C4-2B (cell line): ENCODE results near the gene PIGU.

Experiments used
- H3K27ac ChIP-seq: fragments of 450-650 bp; 2 replicates; pipeline ENCODE4 v1.5.1; 2017
- ZFX ChIP-seq: fragments of 450-650 bp; IDR thresholded peaks from 2 replicates; pipeline ENCODE4 v1.6.1; 2017
- TF ChIP-seq, protein P1 (sequence below): fragments of 450-650 bp; conservative IDR thresholded peaks from 2 replicates; pipeline ENCODE4 v1.5.1; 2017; ENCODE audit warnings: mild to moderate bottlenecking

PIGU gene

DNA sequence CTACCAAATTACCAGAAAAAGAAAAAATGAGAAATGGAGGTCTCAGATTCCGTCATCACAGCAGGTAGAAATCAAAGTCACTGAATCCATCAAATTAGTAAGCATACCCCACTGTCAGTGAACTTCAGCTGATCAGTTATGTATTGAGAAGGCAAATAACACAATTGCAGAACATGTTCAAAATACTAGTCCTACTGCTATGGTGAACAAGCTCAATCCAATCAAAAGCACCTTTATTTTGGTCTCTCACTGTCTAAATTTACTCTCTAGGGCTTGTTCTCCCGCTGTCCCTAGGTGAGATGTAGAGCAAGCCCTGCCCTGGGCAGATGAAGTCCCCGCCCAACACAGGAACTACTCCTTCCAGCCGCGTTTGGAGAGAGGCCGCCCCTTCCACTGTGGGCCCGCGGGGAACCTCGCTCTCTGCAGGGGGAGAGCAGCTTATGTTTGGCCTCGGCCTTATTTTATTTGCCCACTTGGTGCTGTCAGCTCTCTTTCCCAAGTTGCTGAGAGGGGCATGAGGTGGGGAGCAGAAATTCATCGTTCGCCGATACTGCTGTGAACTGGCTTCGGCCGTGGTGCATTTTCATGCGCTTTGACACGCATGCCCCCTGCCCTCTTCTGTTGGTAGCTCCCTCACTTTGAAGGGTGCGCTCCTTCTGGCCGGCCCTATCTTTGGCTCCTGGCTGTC is 132.6 kb downstream of the PIGU start:
- TF ChIP-seq ZFX = no peak
- TF ChIP-seq, protein P1, sequence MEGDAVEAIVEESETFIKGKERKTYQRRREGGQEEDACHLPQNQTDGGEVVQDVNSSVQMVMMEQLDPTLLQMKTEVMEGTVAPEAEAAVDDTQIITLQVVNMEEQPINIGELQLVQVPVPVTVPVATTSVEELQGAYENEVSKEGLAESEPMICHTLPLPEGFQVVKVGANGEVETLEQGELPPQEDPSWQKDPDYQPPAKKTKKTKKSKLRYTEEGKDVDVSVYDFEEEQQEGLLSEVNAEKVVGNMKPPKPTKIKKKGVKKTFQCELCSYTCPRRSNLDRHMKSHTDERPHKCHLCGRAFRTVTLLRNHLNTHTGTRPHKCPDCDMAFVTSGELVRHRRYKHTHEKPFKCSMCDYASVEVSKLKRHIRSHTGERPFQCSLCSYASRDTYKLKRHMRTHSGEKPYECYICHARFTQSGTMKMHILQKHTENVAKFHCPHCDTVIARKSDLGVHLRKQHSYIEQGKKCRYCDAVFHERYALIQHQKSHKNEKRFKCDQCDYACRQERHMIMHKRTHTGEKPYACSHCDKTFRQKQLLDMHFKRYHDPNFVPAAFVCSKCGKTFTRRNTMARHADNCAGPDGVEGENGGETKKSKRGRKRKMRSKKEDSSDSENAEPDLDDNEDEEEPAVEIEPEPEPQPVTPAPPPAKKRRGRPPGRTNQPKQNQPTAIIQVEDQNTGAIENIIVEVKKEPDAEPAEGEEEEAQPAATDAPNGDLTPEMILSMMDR = no peak
- H3K27ac ChIP-seq = no peak overlapping the region

DNA sequence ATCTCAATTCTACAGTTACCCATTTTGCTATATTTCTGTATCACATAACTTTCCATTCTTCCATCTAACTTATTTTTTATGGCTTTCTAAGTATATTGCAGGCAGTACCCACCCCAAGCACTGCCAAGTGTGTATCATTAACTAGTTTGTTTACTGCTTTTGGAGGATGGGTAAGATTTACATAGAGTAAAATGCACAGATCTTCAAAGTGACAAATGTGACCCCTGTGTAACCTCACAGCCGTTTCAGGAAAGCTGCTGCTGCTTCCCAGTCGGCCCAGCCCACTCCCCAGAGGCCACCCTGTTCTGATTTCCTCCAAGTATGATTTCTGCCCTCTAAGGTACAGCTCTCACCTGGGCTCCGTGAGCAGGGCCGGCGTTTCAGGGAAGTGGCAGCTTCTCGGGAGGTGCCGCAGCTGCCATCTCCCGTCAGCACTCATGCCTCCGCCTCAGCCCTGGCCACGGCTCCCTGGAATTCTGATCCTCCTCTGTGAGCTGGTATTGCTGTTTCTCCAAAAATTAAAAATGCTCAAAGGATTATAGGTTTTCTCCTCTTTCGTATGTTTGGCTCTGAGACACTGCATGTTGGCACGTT is 133.3 kb downstream of the PIGU start:
- TF ChIP-seq, protein P1 = no peak
- TF ChIP-seq ZFX = no peak
- H3K27ac ChIP-seq = no peak overlapping the region

DNA sequence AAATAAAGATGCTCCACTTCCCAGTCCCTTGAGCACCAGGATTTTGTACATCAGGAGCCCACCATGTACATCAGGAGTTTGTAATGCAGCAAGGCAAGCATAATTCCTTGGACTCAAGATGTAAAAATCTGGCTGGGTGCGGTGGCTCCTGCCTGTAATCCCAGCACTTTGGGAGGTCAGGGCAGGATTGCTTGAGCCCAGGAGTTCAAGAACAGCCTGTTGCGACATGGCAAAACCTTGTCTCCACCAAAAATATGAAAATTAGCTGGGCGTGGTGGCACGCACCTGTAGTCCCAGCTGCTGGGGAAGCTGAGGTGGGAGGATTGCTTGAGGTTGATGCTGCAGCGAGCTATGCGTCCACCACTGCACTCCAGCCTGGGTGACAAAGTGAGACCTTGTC is 134.5 kb downstream of the PIGU start:
- no peak overlapping the region for H3K27ac ChIP-seq

DNA sequence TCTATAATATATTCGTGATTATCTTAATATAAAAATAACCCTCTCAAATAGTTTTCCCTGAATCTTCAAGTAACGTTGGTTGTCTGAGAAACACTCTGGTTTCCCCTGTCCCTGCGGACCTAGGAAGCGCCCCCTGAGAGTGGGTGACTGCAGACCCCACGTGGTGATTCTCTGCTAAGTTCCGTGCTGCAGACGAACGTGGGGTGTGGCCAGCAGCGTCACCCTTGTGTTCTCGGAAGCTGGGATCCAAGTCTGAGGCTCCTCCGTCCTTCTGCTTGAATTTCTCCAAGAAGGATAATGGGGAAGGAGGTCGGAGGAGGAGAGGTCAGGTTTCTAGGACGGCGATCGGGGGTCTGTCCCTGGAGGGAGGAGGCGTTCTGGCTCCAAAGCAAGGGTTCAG is 135.0 kb downstream of the PIGU start:
- no peak overlapping the region for H3K27ac ChIP-seq
- no peak for TF ChIP-seq ZFX
- TF ChIP-seq, protein P1 = no peak

More for the DNA sequence above, 134.5 kb downstream of the PIGU start:
- TF ChIP-seq ZFX = no peak
- TF ChIP-seq, protein P1 = no peak

DNA sequence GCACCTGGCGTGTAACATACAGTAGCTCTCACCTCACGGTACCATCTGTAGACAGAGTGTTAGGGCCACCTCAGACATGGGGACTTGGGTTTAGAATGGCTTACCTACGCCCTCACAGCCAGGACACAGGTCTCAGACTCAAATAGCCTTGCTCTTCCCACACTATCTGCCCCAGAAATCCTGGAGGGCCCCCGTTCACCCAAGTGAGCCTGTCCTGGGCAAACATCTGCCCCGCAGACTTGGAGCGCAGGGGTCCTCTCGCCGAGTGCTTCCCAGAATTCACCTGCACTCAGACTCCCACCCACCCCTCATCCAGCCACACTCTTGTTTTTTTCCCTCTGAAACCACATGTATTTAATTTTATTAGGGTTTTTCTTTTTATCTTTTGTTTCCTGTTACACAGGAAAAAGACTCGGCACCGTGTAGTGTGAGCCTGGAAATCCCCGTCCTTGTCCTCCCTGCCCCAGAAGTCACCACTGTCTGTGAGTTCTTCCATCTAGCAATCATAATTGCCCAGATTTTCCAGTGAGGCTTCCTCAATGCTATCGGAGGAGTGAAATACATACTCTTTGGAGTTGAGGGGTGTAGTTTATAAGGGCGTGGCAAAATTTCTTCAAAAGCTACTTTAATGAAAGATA is 135.5 kb downstream of the PIGU start:
- no peak for TF ChIP-seq ZFX
- TF ChIP-seq, protein P1 = no peak
- H3K27ac ChIP-seq = no peak overlapping the region

DNA sequence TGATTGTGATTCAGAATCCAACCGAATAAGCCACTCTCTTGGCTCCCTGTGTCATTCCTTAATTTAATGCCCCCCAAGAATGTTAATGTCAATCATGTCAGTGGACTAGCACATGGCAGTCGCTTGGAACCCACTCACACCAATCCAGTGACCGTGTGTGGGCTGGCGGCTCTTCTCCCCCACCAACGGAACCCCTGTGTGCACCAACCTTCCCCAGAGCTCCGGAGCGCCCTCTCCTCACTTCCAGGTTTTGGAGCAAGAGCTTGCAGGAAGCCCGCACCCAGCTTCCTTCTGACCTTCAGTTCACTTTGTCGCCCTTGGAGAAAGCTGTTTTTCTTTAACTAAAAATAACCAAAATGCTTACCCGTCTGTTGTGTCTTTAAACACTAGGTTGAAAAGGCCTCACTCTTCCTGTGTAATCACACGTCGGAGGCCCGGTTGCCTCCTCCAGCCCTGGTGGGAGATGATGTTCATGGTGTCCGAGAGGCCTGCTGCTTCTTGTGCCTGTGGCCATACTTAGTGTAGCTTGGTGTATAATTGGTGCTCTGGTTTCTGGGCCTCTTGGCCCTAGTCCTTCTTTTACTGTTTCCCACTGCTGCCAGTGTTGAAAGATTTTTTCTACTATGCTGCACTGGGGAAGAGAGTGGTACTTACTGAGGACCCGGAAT is 136.2 kb downstream of the PIGU start:
- H3K27ac ChIP-seq = no peak overlapping the region
- TF ChIP-seq, protein P1 = no peak
- no peak for TF ChIP-seq ZFX

DNA sequence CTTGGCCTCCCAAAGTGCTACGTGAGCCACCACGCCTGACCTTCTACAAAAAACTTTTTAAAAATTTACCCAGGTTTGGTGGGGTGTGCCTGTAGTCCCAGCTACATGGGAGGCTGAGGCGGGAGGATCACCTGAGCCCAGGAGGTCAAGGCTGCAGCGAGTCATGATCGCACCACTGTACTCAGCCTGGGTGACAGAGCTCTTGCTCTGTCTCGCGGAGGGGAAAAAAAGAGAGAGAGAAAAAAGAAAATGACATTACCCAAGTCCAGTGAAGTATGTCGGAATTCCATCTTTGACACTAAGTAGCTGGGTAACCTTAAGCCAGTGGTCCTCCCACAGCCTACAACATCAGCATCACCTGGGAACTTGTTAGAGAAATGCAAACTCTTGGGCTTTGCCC is 137.1 kb downstream of the PIGU start:
- no peak overlapping the region for H3K27ac ChIP-seq
- TF ChIP-seq, protein P1 = no peak
- no peak for TF ChIP-seq ZFX
